GM21786 (cell line): ENCODE data around the gene GIGYF2.

Source experiments
- ATAC-seq: cut with Tn5 transposase; IDR thresholded peaks from one replicate; pipeline ENCODE4 v1.9.1; 2021; ENCODE audit not compliant: unreplicated experiment

The GIGYF2 gene

DNA sequence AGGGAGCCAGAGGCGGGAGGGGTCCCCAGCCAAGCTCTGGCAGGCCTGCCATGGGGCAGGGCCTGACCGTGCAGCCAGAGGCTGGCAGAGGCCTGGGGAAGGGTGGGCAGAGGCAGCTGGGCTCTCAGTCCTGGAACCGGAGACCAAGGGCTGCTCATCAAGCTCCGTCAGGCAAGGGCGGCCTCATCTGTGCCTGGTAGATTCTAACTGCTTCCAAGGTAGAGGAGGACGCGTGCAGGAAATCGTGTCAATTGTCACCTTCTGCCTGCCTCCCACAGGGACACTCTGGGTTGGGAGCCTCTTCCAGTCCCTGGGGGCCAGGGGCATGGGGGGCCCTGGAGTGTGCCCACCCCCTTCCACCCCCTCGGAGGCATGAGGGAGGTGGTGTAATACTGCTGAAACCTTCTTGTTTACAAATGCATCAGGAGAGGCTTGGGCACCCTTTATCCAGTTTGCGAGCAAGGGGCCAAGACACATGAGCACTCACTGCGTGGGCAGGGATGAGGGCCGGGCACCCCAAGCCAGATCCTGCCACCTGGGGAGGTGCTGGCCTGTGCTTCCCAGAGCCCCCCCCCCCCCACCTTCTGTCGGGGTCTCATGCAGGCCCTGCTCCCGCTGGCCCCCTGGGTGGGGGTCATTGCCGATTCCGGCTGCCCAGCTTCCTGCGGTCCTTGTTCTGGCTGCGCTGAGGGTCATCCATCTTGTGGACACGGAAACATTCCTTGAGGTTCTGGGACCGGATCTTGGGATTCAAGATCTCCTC, 181.9 kb downstream of the GIGYF2 start:
- ATAC-seq = no peak

DNA sequence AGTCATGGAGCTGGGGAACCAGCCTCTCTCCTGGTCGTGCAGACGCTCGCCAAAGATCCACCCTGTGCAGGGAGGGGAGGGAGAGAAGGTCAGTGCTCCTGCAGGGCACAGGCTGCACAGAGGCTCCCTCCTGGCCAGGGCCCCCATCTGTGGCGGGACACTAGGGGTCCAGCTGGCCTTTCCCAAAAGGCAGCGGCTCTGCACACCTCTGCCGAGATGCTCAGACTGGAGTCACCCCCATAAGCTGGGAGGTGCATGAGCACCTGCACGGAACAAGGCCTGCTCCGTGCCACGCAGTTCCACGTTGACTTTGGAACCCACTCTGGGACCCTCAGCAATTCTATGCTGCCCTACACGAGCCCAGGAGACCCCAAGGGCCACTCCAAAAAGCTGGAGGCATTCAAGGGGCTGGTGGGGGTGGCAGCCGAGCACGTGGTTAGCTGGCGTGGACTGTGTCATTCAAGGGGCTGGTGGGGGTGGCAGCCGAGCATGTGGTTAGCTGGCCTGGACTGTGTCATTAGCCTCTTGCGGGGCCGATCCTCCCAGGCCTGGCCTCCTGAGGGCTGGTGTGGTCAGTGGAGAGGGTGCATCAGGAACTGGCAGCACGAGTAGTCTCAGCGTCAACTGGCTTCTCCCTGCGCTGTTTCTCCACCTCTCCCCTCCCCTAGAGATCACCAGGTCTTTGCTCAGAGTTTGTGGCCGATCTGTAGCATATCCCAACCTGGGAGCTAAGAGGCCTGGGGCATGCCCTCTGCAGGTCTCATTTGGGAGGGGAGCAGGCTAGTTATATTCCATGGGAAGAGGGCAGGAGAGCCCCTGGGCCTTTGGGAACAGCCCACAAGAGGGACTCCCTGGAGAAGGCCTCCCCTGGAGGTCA, 182.7 kb downstream of the GIGYF2 start:
- ATAC-seq = no peak

DNA sequence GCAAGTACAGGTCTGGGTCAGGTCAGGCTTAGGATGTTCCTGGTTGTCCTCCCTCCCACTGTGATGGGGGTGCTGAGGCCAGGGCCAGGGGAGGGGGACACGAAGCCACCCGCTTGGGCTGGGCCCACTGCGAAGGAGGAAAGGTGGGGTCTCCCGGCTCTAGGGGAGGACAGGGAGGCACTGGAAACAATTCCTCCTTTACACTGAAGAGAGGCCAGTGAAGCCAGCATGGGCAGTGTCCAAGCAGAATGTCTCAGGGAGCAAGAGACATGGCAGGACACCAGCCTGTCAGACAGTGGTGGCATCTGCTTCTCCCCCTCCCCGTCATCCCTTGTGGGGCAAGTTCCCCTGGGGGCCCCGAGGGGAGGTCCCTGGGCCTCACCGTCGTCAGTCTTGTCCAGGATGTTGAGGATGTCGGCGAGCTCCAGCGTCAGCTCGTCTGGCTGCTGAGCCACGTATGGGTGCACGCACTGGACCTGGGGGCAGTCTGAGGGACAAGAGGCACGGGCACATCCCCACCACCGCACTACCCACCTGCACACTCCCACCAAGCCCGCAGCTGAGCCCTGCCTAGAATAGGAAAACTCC, 183.7 kb downstream of the GIGYF2 start:
- no peak for ATAC-seq

DNA sequence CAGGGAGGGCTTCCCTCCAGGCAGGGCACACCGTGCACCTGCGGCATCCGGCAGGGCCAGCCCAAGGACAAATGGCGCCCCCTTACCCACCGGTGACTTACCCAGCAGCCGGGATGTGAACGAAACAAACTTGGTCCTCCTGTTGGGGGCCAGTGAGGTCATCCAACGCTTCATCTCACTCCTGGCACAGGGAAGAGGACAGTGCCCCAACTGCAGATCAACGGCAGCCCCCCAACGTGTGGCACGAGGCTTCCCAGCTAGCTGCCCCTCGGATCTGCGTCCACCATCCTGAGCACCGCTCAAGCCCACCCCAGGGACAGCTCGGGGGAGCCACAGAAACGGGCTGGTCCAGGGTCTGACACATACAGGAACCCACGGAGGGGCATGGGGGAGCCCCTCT, 185.0 kb downstream of the GIGYF2 start:
- no peak for ATAC-seq

DNA sequence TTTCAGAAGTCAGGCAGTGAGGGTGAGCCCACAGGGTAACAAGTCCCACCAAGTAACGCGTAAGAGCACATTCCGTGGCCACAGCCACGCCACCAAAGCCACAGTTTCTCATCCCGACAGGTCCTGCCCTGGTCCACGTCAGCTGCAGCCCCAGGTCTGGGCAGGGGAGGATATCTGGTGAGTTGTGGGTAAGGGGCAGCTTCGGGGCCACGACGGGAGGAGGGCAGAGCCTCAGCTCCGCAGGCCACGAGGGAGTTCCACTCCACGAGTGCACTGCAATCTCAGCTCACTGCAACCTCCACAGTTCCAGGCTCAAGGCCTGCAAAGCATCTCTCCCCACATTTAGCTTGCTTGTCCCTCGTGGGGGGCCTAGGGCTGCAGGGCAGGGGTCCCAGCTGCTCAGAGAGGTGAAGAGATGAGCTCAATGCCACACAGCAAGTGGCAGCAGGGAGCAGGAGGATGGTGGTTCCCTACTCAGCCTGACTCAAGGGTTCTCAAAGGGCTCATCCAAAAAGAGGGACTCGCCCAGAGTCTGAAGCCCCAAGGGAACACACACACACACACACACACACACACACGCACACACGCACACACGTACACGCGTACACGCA, 185.5 kb downstream of the GIGYF2 start:
- ATAC-seq = no peak

DNA sequence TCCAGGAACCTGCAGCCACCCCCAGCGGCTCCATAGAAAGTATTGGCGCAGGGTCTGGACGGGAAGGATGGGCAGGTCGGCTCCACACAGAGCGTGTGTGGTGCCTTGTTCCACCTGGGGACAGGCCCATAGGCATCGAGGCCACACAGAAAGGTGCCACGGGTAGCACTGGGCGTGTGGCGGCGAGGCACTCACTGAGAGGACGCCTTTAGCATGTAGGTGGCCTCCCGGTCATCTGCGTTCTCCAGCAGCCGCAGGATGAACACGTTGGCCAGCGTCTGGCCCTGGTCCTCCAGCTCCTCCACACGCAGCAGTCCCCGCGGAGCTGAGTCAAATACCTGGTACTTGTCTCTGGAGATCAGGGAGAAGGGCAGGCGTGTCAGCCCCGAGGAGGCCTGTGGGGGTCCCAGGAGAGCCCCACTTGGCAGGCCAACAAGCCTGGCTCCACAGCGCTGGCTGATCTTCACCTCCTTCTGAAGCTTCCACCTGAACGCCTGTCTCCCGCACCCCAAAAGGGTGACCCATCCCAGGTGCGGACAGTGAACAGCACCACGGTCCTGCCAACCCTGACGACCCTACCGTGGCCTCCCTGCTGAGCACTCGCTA, 186.1 kb downstream of the GIGYF2 start:
- ATAC-seq = no peak

DNA sequence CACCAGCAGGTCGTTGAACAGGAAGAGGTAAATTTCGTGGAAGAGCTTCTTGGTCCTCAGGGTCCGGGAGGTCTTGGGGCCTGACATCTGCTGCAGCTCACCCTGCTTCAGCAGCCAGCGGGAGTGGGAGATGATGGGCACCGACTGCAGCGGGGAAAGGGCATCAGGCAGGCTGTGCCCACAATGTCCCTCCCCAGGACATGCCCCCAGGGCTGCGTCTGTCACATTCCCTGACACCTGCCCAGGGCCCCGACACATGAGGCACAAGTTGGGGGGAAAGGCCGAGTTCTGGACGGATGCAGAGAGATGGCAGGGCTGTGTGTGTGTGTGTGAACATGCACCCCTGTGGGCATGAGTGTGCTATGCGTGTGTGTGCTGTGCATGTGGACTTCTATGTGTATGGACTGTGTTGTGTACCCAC, 186.9 kb downstream of the GIGYF2 start:
- no peak for ATAC-seq

DNA sequence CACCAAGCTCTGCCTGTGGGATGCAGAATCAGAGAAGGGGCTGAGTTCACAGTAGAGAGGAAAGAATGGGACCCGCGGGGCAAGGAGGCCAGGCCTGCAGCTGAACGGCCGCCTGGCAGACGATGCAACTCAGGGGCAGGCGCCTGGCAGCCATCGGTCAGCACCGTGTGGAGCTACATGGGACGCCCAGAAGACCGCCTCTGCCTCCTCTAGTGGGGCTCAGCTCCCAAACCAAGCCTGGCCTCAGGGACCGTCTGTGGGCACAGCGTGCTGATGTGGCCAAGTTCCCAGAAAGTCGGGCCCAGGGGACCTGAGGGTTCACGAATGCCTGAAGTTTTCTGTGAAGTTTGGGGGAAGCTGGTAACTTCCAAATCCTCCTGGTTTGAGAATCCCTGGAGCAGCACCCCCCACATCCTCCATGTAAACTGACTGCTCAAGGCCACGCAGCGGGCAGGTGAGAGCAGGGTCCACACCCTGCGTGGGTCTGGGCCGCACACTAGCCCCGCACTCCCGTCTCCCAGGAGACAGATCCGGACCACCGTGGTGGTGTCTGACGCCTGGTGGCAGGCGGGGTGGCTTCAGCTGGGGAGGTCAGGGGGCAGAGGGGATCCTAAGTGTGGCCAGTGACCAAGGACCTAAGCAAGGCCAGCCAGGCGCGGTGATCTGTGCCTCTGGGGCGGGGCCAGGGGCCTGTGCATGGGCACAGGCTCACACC, 187.6 kb downstream of the GIGYF2 start:
- no peak for ATAC-seq

DNA sequence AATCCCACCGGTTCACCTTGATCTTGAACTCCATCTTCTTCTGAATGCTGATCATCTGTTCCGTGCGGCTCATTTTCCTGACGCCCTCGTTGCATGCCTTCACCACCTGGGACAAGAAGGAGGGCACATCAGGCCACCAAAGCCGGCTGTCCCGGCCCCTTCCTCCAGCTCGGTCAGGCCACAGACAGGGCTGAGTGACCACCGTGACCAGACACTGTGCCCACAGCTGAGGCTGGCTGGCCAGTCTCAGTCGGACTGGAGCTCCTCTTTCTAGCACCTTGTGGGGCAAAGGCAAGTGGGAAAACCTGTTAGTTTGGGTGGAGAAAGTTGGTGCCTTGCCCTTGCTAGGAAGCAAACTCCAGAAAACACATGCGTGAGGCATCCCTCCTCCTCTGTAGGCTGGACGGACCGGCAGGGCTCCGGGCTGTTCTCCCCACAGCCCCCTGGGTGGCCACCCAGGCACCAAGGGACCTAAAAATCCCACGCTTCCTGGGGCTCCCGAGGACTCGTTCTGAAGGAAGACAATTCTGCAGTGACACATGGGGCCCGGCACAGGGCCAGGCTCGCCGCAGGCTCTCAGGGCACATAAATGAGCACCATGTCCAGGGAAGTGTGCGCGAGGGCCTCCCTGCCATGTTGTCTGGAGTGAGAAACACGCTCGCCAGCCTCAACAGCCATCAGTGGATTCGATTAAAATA, 188.3 kb downstream of the GIGYF2 start:
- no peak for ATAC-seq

DNA sequence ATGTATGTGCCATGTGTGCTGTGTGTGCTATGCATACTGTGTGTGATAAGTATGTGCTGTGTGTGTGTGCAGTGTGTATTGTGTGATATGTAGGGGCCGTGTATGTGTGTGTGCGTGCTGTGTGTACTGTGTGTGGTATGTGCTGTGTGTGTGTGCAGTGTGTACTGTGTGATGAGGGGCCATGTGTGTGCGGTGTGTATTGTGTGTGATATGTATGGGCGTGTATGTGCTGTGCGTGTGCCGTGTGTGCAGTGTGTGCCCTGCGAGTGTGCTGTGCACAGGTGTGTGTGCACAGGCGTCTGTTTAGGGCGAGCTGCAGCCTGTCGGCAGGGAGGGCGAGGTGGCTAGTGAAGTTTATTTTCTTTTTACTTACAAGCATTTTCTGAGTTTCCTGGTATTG, 189.0 kb downstream of the GIGYF2 start:
- ATAC-seq = no peak

DNA sequence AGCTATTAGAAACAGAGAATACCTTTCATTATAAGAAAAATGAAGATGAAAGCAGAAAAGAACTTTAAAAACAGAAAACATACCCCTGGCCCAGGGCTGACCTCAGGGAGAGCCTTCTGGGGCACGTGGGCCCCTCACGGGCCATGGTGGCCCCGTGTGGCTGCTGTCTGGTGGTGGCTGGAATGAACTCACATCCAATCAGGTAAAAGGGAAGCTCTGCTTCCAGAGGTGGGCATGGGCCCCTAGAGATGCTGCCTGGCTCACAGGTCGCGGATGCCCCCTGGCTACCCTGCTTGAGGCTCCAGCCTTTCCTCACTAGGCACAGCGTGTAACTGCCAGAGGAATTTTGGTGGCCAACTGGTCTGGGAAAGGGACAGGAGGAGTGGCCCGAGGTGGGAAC, 189.5 kb downstream of the GIGYF2 start:
- ATAC-seq = no peak

DNA sequence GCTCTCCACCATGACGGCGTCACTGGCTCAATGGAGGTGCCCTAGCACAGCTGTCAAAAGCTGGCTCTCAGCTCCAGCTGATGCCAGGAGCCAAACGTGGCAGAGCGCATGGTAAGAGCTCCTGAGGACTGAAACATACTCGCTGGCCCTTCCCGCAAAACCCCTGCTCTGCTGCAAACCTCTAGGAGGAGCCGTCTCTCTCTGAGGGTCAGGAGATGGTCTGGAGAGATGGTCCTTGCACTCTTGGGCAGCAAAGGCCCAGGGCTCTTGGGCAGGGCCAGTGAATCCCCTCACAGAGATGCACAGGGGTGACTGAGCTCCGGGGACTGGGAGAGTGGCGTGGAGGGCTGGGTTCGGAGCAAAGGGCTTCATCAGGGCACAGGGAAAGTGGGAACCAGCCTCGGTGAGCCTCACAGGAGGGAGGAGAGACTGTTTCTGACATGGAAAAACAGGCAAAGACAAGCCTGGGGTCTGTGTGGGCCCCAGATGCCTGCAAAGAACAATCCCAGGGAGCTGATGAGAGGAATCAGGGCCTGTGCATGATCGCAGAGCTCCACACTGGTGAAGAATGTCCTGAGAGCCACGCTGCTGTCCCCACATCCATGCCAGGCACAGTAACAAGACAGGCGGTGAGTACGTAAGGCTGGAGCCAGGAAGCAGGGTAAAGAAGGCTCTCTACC, 190.2 kb downstream of the GIGYF2 start:
- ATAC-seq = no peak

DNA sequence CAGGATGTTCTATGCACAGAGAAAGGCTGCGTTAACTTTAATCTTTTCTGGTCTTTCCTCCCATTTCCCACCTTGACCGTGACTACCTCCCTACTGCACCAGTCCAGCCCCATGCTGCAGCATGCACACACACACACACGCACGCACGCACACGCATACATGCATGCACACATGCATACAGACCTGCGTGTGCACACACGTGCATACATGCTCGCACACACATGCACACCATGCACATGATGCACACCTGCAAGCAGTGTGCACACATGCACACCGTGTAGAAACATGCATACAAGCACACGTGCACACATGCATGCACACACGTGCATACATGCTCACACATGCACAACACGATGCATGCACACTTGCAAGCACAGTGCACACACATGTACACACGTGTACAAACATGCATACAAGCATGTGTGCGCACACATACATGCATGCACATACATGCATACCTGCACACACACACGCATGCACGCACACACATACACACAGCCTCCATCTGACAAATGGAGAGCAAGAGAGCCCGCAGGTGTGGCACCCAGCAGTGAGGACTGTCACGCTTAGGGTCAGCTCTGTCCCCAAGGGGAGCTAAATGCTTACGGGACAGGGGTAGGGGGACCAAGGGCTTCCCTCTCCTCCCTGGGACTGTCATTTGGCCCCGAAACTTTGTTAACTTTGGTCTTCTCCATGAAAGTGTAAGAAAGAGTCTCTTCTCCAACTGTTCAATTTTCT, 191.1 kb downstream of the GIGYF2 start:
- no peak for ATAC-seq

DNA sequence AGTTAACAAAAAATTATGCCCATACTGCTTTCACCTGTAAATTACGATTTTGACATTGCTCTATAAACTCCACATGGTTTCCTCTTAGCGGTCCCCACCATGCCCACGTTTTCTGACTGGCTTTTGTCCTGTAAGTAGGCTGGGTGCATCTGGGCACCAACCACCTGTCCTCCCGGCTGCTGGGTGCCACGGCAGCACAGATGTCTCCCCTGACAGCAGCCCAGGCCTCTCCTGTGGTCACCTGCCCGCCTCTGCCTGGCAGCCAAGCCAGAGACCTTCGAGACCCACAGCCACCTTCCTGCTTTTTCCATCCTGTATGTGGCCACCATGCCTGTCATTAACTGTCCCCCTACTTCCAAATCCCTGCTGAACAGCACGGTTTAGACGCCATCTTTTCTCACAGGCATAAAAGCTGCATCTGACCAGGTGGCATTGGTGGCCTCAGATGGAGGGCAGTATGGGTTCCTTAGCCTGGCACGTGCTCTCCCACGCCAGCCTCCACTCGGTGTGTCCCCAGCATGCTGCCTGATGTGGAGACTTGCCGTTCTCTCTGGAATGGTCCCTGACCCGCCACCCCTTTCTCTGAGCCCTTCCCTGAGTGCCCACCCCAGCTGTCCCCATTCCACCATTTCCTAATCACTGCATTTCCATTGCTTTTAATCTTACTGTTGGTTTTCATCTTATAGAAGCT, 191.9 kb downstream of the GIGYF2 start:
- no peak for ATAC-seq

DNA sequence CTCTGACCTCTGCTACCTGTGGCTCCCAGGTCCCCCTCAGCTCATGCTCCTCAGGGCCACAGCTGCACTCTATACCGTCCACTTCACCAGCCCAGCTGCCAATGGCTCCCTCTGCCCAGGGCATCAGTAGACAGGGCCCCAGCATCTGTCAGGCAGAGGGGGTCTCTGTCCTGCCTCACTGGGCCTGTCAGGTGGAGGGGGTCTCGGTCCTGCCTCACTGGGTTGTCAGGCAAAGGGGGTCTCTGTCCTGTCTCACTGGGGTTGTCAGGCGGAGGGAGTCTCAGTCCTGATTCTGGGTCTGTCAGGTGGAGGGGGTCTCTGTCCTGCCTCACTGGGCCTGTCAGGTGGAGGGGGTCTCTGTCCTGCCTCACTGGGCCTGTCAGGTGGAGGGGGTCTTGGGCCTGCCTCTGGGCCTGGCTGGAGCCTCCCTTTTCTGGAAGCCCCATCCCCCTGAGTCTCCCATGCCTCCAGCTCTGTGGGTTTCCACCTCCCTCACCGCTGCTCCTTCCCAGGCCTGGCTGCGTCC, 192.8 kb downstream of the GIGYF2 start:
- ATAC-seq = no peak

DNA sequence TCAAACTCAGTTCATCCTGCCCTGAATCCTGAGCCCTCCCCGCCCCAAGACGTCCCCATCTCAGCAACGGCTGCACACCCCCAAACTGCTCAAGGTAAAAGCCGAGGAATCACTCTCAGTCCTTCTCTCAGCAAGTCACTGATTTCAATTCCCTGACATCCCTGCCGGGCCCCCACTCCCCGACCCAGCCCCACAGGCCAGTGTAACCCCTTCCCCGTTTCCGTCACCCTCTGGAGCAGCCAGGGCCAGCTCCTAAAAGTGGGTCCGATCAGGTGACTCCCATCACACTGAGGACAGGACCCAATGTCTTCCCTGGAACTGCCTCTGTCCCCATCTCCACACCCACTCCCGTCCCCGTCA, 193.4 kb downstream of the GIGYF2 start:
- no peak for ATAC-seq

DNA sequence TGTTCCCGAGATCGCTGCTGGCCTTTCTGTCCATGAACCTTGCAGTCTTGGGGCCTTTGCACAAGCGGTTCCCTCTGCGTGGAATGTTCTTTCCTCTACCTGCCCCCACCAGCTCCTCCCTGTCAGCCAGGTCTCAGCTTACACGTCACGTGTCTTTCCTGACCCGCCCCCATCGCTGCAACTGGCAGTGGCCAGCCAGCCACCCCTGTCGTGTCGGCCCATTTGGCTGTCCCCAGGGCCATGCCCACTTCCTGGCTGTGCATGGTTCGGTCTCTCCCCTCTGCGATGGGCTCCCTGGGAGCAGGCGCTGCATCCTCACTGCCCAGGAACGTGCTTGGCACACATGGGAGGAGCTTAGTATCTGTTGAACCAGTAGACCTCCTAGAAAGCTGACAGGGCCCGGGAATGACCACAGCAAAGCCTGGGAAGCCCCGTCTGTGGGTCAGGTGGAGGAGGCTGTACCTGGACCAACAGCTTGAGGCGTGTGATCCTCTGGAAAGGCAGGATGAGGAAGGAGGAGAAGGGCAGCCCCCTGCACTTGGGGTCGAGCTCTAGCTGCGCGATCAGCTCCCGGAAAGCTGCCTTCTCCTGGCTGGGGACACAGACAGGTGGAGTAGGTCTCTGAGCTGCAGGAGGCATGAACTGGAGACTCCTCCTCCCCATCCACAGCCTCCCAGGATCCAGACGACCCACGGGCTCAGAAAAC, 193.9 kb downstream of the GIGYF2 start:
- ATAC-seq = no peak
